HepG2 (cell line): ENCODE measurements around the gene TULP4. TPM values are rescaled to one million over a fixed set of nuclear protein-coding genes. Genes with fewer than 3 reads are reported as not detected.

Experiments used
- FOXJ3 ChIP-seq: sonication (generic); formaldehyde crosslinking; IDR thresholded peaks from 2 replicates; pipeline ENCODE4 v1.4.0; 2020; ENCODE audit warnings: missing genetic modification reagents, mild to moderate bottlenecking, borderline replicate concordance
- FOXM1 ChIP-seq: sonication (generic); formaldehyde crosslinking; IDR thresholded peaks from 2 replicates; pipeline ENCODE4 v1.5.0; 2020; ENCODE audit warnings: missing genetic modification reagents
- GTF3A ChIP-seq: sonication (generic); formaldehyde crosslinking; conservative IDR thresholded peaks from 2 replicates; pipeline ENCODE4 v1.4.0; 2020; ENCODE audit warnings: mild to moderate bottlenecking, missing genetic modification reagents
- IKZF1 ChIP-seq: fragments of 450-650 bp; IDR thresholded peaks from 2 replicates; pipeline ENCODE4 v1.7.1; 2016
- MEF2D ChIP-seq: sonication (generic); formaldehyde crosslinking; IDR thresholded peaks from 2 replicates; pipeline ENCODE4 v1.5.1; 2020; ENCODE audit warnings: mild to moderate bottlenecking, missing genetic modification reagents
- POLR2G ChIP-seq: fragments of 200-400 bp; formaldehyde crosslinking; IDR thresholded peaks from 2 replicates; pipeline ENCODE4 v1.6.1; 2018; ENCODE audit warnings: mild to moderate bottlenecking, low read depth, low read length, moderate library complexity
- TGIF2 ChIP-seq: IDR thresholded peaks from 2 replicates; pipeline ENCODE4 v1.6.1; 2016; ENCODE audit warnings: control low read depth, missing compliant biosample characterization
- ZNF260 ChIP-seq: sonication (generic); formaldehyde crosslinking; IDR thresholded peaks from 2 replicates; pipeline ENCODE4 v1.4.0; 2020; ENCODE audit warnings: missing genetic modification reagents, low read depth, mild to moderate bottlenecking, borderline replicate concordance
- ZNF607 ChIP-seq: sonication (generic); formaldehyde crosslinking; IDR thresholded peaks from 2 replicates; pipeline ENCODE4 v1.5.1; 2020; ENCODE audit warnings: missing genetic modification reagents, mild to moderate bottlenecking, borderline replicate concordance
- ZNF713 ChIP-seq: sonication (generic); formaldehyde crosslinking; IDR thresholded peaks from 2 replicates; pipeline ENCODE4 v1.4.0; 2020; ENCODE audit warnings: mild to moderate bottlenecking, missing genetic modification reagents
- polyA plus RNA-seq, 8 experiments: library from polyadenylated mRNA; depleted of rRNA in 3 of 8; stranded (reverse) in 7 of 8; unstranded in 1 of 8; fragments of >200 nt; fragmentation: Illumina TruSeq in 4 of 8; extraction: Trizol in 4 of 8; gene quantifications; 2 replicates each; pipeline versions ENCODE4 v1.2.1 to v1.2.3, GENCODE V29; 2011 to 2016; ENCODE audit warnings: low read depth in 4 of 8, missing spikeins in 1 of 8, mixed read lengths in 1 of 8; ENCODE audit not compliant: insufficient read depth in 1 of 8
- total RNA-seq, 5 experiments: library from RNA; depleted of rRNA; stranded (reverse); fragments of >200 nt; fragmentation: Illumina TruSeq; extraction: Trizol; gene quantifications; 2 replicates each; pipeline ENCODE4 v1.2.3, GENCODE V29; 2016; ENCODE audit warnings: low read depth in 1 of 5
- TF ChIP-seq, protein P1 (sequence below), 2 experiments: sonication (generic) in 1 of 2; formaldehyde crosslinking in 1 of 2; IDR thresholded peaks; 2 replicates each; pipeline versions ENCODE4 v1.5.1 to v1.6.1; 2011 to 2020; ENCODE audit warnings: borderline replicate concordance in 1 of 2, low read depth in 1 of 2, low read length in 1 of 2, mild to moderate bottlenecking in 1 of 2, missing genetic modification reagents in 1 of 2, moderate library complexity in 1 of 2
- TF ChIP-seq, protein P2 (sequence below): sonication (generic); formaldehyde crosslinking; IDR thresholded peaks from 2 replicates; pipeline ENCODE4 v1.5.0; 2020; ENCODE audit warnings: missing genetic modification reagents
- TF ChIP-seq, protein P3 (sequence below): sonication (generic); formaldehyde crosslinking; IDR thresholded peaks from 2 replicates; pipeline ENCODE4 v1.4.0; 2020; ENCODE audit warnings: missing genetic modification reagents
- TF ChIP-seq, protein P4 (sequence below): sonication (generic); formaldehyde crosslinking; IDR thresholded peaks from 2 replicates; pipeline ENCODE4 v1.5.0; 2020; ENCODE audit warnings: mild to moderate bottlenecking, missing genetic modification reagents

Gene TULP4
- total and polyA plus RNA-seq, 2 of the 13 experiments (the other 11 are each of a cell fraction or from before 2014, with no cell fraction given) = 21.1 to 122 TPM

DNA sequence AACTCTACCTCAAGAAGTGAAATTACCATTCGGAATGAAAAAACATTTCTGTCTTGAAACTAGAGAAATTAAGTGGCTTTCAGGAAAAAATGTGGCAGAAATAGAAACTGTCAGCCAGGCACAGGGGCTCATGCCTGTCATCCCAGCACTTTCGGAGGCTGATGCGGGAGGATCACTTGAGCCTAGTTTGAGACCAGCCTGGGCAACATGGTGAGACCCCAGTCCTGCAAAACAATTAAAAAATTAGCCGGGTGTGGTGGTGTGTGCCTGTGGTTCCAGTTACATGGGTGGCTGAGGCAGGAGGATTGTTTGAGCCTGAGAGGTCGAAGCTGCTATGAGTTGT is 240.5 kb downstream of the TULP4 start (continued):
- TF ChIP-seq POLR2G (no peak), GTF3A (no peak), FOXJ3 (CRISPR knock-in tag) (no peak), MEF2D (CRISPR knock-in tag) (no peak), FOXM1 (no peak), ZNF607 (CRISPR knock-in tag) (no peak), ZNF260 (CRISPR knock-in tag) (no peak), IKZF1 (no peak), ZNF713 (CRISPR knock-in tag) (no peak), TGIF2 (no peak)
- TF ChIP-seq, protein P1, sequence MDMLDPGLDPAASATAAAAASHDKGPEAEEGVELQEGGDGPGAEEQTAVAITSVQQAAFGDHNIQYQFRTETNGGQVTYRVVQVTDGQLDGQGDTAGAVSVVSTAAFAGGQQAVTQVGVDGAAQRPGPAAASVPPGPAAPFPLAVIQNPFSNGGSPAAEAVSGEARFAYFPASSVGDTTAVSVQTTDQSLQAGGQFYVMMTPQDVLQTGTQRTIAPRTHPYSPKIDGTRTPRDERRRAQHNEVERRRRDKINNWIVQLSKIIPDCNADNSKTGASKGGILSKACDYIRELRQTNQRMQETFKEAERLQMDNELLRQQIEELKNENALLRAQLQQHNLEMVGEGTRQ (IDR thresholded peaks at IDR 0.05; ENCODE audit: low read depth, low read length) = no peak
- TF ChIP-seq, protein P1 (CRISPR knock-in tag; IDR thresholded peaks at IDR 0.05; ENCODE audit: borderline replicate concordance) = no peak
- TF ChIP-seq, protein P2, sequence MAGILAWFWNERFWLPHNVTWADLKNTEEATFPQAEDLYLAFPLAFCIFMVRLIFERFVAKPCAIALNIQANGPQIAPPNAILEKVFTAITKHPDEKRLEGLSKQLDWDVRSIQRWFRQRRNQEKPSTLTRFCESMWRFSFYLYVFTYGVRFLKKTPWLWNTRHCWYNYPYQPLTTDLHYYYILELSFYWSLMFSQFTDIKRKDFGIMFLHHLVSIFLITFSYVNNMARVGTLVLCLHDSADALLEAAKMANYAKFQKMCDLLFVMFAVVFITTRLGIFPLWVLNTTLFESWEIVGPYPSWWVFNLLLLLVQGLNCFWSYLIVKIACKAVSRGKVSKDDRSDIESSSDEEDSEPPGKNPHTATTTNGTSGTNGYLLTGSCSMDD = no peak
- TF ChIP-seq, protein P3, sequence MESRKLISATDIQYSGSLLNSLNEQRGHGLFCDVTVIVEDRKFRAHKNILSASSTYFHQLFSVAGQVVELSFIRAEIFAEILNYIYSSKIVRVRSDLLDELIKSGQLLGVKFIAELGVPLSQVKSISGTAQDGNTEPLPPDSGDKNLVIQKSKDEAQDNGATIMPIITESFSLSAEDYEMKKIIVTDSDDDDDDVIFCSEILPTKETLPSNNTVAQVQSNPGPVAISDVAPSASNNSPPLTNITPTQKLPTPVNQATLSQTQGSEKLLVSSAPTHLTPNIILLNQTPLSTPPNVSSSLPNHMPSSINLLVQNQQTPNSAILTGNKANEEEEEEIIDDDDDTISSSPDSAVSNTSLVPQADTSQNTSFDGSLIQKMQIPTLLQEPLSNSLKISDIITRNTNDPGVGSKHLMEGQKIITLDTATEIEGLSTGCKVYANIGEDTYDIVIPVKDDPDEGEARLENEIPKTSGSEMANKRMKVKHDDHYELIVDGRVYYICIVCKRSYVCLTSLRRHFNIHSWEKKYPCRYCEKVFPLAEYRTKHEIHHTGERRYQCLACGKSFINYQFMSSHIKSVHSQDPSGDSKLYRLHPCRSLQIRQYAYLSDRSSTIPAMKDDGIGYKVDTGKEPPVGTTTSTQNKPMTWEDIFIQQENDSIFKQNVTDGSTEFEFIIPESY = no peak
- TF ChIP-seq, protein P4, sequence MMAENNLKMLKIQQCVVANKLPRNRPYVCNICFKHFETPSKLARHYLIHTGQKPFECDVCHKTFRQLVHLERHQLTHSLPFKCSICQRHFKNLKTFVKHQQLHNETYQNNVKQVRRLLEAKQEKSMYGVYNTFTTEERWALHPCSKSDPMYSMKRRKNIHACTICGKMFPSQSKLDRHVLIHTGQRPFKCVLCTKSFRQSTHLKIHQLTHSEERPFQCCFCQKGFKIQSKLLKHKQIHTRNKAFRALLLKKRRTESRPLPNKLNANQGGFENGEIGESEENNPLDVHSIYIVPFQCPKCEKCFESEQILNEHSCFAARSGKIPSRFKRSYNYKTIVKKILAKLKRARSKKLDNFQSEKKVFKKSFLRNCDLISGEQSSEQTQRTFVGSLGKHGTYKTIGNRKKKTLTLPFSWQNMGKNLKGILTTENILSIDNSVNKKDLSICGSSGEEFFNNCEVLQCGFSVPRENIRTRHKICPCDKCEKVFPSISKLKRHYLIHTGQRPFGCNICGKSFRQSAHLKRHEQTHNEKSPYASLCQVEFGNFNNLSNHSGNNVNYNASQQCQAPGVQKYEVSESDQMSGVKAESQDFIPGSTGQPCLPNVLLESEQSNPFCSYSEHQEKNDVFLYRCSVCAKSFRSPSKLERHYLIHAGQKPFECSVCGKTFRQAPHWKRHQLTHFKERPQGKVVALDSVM (CRISPR knock-in tag) = 0 out of 2 replicates have a peak, but pooled peaks have one; percentile 19
